NK-92 (cell line): ENCODE measurements around the gene OR9Q1.

Source experiments
- DNase-seq: peaks from one replicate; lab custom pipeline; 2025; ENCODE audit not compliant: unreplicated experiment; lab: John Stamatoyannopoulos, UW

The OR9Q1 gene

GRCh38 chr11:58030653-58031052 is 7.0 kb downstream of the OR9Q1 start, which contains the start of gene OR6Q1:
OR6Q1 (plus strand) TSS chr11:58030953; CDS start chr11:58030953, 0 bp downstream.
- no peak for DNase-seq

GRCh38 chr11:58034471-58034870 is 10.8 kb downstream of the OR9Q1 start:
- DNase-seq = no peak

GRCh38 chr11:58039589-58039988 is 15.9 kb downstream of the OR9Q1 start:
- DNase-seq = no peak

GRCh38 chr11:58043379-58043778 is 19.7 kb downstream of the OR9Q1 start:
- no peak for DNase-seq

- DNase-seq = no peak
These were observed 22.6 kb downstream of the OR9Q1 start for GRCh38 chr11:58046231-58046630.

- no peak for DNase-seq
These were observed 24.1 kb downstream of the OR9Q1 start for GRCh38 chr11:58047818-58048217.

GRCh38 chr11:58055806-58056401 is 32.2 kb downstream of the OR9Q1 start:
- no peak for DNase-seq

GRCh38 chr11:58057481-58057880 is 33.8 kb downstream of the OR9Q1 start:
- DNase-seq = no peak

- no peak for DNase-seq
These were observed 34.8 kb downstream of the OR9Q1 start for GRCh38 chr11:58058276-58059006.

GRCh38 chr11:58059007-58059350 is 35.3 kb downstream of the OR9Q1 start:
- DNase-seq = no peak

GRCh38 chr11:58060535-58060934 is 36.9 kb downstream of the OR9Q1 start:
- no peak for DNase-seq

- no peak for DNase-seq
These were observed 37.4 kb downstream of the OR9Q1 start for GRCh38 chr11:58060939-58061672.

GRCh38 chr11:58061813-58062212 is 38.1 kb downstream of the OR9Q1 start:
- DNase-seq = no peak

- DNase-seq = no peak
These were observed 44.0 kb downstream of the OR9Q1 start for GRCh38 chr11:58067685-58068084.

GRCh38 chr11:58068655-58069054 is 45.0 kb downstream of the OR9Q1 start:
- DNase-seq = no peak

GRCh38 chr11:58070585-58070984 is 46.9 kb downstream of the OR9Q1 start:
- no peak for DNase-seq

- DNase-seq = no peak
These were observed 52.1 kb downstream of the OR9Q1 start for GRCh38 chr11:58075781-58076180.

- no peak for DNase-seq
These were observed 62.8 kb downstream of the OR9Q1 start for GRCh38 chr11:58086528-58086927.

GRCh38 chr11:58097437-58097836 is 73.8 kb downstream of the OR9Q1 start:
- DNase-seq = no peak

- DNase-seq = no peak
These were observed 97.4 kb downstream of the OR9Q1 start for GRCh38 chr11:58121096-58121495.

GRCh38 chr11:58125469-58125868 is 101.8 kb downstream of the OR9Q1 start, which contains the start of gene OR9I1:
OR9I1 (minus strand) TSS chr11:58125530; CDS start chr11:58119444, 6,086 bp downstream.
- no peak for DNase-seq

- DNase-seq = no peak
These were observed 103.7 kb downstream of the OR9Q1 start for GRCh38 chr11:58127350-58127749.
